Activated CD8-positive, alpha-beta memory T cell treated with anti-CD3 and anti-CD28 coated beads, Interleukin-2, amount 50 U/mL, for 4 hours (primary cell): ENCODE measurements around the gene EPHB2.

Experiments used
- DNase-seq: peaks from one replicate; pipeline ENCODE4 v3.0.0-alpha.2; 2020

The EPHB2 gene

DNA sequence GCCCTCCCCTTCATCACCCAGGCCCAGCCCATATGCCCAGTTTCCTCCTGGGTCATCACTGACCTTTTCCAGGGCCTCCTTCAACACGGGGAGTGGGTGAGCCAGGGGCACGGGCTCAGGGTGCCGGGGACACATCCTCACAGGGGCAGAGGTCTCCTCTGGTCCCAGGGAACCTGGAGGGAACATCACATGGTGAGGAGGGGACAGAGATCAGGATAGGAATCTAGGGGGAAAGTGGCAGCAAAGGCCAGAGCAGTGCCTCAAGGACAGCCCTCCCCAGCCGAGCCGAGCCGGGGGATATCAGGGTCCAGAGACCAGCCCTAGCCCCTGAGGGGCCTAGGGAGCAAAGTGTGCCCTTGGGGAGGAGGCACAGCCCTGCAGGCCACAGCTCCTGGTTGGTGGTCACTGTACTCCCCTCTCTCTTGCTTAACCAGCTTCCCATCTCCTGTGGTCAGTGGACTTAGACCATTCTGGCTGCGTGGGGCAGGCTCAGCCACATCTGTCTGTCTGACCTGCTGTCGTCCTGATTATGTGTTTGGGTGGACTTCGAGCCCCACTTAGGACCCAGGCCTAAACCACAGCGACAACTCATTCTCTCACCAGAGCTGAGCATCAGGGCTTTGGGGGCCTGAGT is 252.5 kb downstream of the EPHB2 start:
- DNase-seq, result no peak

DNA sequence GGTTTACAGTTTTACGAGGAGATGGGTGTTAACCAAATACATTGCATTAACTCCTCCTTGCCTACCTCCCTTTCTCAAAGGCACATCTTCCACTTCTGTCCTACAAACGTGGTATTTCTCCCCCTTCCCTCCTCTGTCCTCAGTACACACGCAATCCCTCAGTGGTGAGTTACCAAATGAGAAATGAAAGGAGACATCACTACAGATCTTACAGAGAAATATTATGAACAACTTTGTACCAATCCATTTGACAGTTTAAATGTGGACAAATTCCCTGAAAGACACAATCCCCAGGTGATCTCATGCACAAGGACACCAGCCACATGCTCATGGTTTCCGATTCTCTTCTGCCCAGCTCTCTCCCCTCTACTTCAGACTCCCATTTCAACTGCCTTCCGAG is 255.7 kb downstream of the EPHB2 start:
- DNase-seq, result no peak

DNA sequence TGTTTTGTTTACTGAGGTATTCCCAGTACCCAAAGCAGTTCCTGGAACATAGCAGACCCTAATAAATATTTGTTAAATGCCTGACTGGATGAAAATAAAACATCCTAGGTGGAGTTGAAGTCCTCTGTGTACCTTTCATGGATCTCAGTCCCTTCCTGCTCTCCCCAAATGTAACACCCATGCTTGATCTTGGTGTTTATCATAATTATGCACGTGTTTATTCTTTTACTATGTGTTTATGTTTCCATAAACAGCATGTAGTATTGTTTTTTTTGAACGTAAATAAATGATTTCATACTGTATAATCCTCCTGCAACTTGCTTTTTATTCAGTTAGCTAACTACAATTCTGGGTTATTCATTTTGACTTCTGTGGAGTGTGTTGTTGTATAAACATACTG is 257.2 kb downstream of the EPHB2 start:
- DNase-seq, result no peak

DNA sequence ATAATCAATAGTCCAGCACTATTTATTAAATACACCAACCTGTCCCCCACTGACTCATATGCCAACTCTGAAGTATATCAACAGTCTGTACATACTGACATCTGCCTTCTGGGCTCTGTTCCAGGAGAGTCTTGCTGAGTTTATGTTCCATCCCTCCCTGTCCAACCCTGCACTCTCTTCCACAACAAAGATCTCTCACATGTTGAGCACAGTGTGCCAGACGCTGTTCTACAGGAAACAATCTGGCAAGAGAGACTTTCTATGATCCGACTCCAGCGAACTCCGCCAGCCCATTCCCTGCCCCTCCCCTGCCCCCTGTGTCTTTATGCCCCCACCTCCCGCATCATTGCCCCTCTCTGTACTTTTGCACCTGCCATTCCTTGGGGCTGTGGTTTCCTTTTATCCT is 258.7 kb downstream of the EPHB2 start:
- no peak for DNase-seq

DNA sequence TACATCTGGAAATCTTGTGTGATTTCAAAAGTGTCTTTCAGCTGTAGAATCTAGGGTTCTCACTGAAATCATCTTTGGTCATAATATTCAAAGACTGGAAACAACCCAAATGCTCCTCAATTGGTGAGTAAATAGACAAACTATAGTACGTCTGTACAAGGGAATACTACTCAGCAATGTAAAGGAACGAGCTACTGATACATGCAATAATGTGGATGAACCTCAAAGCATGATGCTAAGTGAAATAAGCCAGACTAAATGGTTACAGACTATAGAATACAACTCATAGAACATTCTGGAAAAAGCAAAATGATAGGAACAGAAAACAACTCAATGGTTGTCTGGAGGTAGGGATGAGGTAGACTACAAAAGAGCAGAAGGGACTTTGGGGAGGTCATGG is 259.5 kb downstream of the EPHB2 start:
- no peak for DNase-seq
